Aorta (tissue), 5 donors: ENCODE data around the gene BTBD1. TPM values are rescaled to one million over a fixed set of nuclear protein-coding genes. Genes with fewer than 3 reads are reported as not detected.

Experiments
- ATAC-seq: fragments of 200-7000 bp; cut with Tn5 transposase; one replicate; pipeline ENCODE4 v1.9.1; 2022; ENCODE audit warnings: moderate library complexity; ENCODE audit not compliant: low FRiP score
- DNase-seq, 2 donors: peaks; one replicate each; pipeline ENCODE4 v3.0.0-alpha.2; 2020
- H3K27ac ChIP-seq, 2 donors: one replicate each; pipeline ENCODE4 v1.5.1; 2013; ENCODE audit warnings: low read length in 2 of 2, mild to moderate bottlenecking in 2 of 2, moderate library complexity in 2 of 2, control low read depth in 1 of 2, inconsistent platforms in 1 of 2, low read depth in 1 of 2
- H3K27me3 ChIP-seq, 2 donors: one replicate each; pipeline ENCODE4 v1.6.1; 2013; ENCODE audit warnings: control low read depth in 1 of 2, low read length in 1 of 2, mild to moderate bottlenecking in 1 of 2, moderate library complexity in 1 of 2; ENCODE audit not compliant: insufficient read depth in 2 of 2, control insufficient read depth in 1 of 2
- H3K36me3 ChIP-seq, 2 donors: one replicate each; pipeline ENCODE4 v1.6.1; 2013; ENCODE audit warnings: control low read depth in 1 of 2, low read length in 1 of 2, mild to moderate bottlenecking in 1 of 2; ENCODE audit not compliant: insufficient read depth in 2 of 2, control insufficient read depth in 1 of 2
- H3K4me1 ChIP-seq, 2 donors: one replicate each; pipeline ENCODE4 v1.6.1; 2013; ENCODE audit warnings: low read length in 2 of 2, control low read depth in 1 of 2, mild to moderate bottlenecking in 1 of 2, moderate library complexity in 1 of 2; ENCODE audit not compliant: insufficient read depth in 2 of 2, control insufficient read depth in 1 of 2
- H3K4me3 ChIP-seq, 2 donors: one replicate each; pipeline ENCODE4 v1.5.1; 2013; ENCODE audit warnings: low read length in 2 of 2, control low read depth in 1 of 2, mild to moderate bottlenecking in 1 of 2
- H3K9me3 ChIP-seq: one replicate; pipeline ENCODE4 v1.6.1; 2013; ENCODE audit warnings: mild to moderate bottlenecking, low read length; ENCODE audit not compliant: control insufficient read depth
- WGBS, 2 donors: extraction: QIAGEN DNeasy Blood & Tissue Kit; methylation state at CpG; one replicate each; pipeline ENCODE4 v1.1.7; 2013; 5-methylcytosine and 5-hydroxymethylcytosine counted together
- intact Hi-C, 2 donors: fragments of 100-400 bp; cut with DNase I; formaldehyde crosslinking; loops; one replicate each; pipeline versions ENCODE4 v1.14.2 to v1.15.0; 2022
- polyA plus RNA-seq, 2 donors: library from polyadenylated mRNA; stranded (reverse); fragments of 200-250 nt; gene quantifications; one replicate each; pipeline ENCODE4 v1.2.3, GENCODE V29; 2013
- total RNA-seq, 2 donors: library from RNA; stranded (reverse); fragmentation: NEBNext Ultra II Directional; extraction: Animal tissue kit (Norgen Biotek cat#: 25700); gene quantifications; one replicate each; pipeline ENCODE4 v1.2.1, GENCODE V29; 2021
- donor health status: healthy with polysubstance abuse.
- donor health status: Bipolar disorder and iron deficiency.
- donor health status: DM: no; HTN: no; CAD: no.
- donor health status: DM: no; HTN: no; CAD: no.
- donor health status: DM: yes; HTN: yes; CAD: no.

Gene BTBD1
- total and polyA plus RNA-seq, 4 donors, result 21.0 to 47.8 (median 35.2) TPM

- Histone ChIP-seq H3K4me1 (peaks cover 0 to 5% of the 10 kb centered on the region in 2 donors), H3K4me3 (no peak overlapping the region), H3K36me3 (no peaks in the 10 kb centered on the region), H3K9me3 (no peaks in the 10 kb centered on the region), H3K27ac (peak overlapping the region; percentile 77 to 95), H3K27me3 (no peaks in the 10 kb centered on the region)
- DNase-seq (no peak), ATAC-seq (no peak)
- intact Hi-C loops, result loop anchor here (5.0 to 10.0 kb wide), 3 partner anchors 56 to 533 kb away; partner anchors contain the start of genes C15orf40 (in 1 of the 2) and HDGFL3 (in 1 of the 2)
- 74 to 81% methylated on average over 6 of the region's 6 CpGs for WGBS, 2 donors
These were observed 1.0 kb upstream of the BTBD1 start for GRCh38 chr15:83068054-83068453.

- H3K9me3 ChIP-seq, result no peaks in the 10 kb centered on the region
- H3K27me3 ChIP-seq, result no peaks in the 10 kb centered on the region
- 5 to 15% methylated on average over 12 of the region's 12 CpGs for WGBS, 2 donors
- no peak for DNase-seq
- ATAC-seq, result peak; percentile 64
- H3K4me1 ChIP-seq, result peaks cover 0 to 5% of the 10 kb centered on the region in 2 donors
- no peak overlapping the region for H3K4me3 ChIP-seq
- no peaks in the 10 kb centered on the region for H3K36me3 ChIP-seq
- peak overlapping the region; percentile 77 to 95 for H3K27ac ChIP-seq
- intact Hi-C loops, result loop anchor here (2.0 to 10.0 kb wide), 4 partner anchors 39 to 533 kb away; partner anchors contain the start of genes C15orf40 (in 1 of the 2), HDGFL3 (in 1 of the 2) and TM6SF1 (in 1 of the 2)
These were observed 548 bp upstream of the BTBD1 start for GRCh38 chr15:83067638-83067962.

GRCh38 chr15:83066034-83066733, 868 bp downstream of the BTBD1 start:
- H3K4me3 ChIP-seq, result peak overlapping the region; percentile 80 to 96
- WGBS, 2 donors, result 7% methylated on average over 35 to 42 of the region's 42 CpGs
- ATAC-seq (no peak), DNase-seq (no peak)
- H3K27me3 ChIP-seq, result no peaks in the 10 kb centered on the region
- intact Hi-C loops, result loop anchor here (2.0 to 10.0 kb wide), 4 partner anchors 41 to 531 kb away; partner anchors contain the start of genes C15orf40 (in 1 of the 2), HDGFL3 (in 1 of the 2) and TM6SF1 (in 1 of the 2)
- H3K36me3 ChIP-seq, result peaks cover 0 to 3% of the 10 kb centered on the region in 2 donors
- H3K27ac ChIP-seq, result peak overlapping the region; percentile 78 to 92
- no peaks in the 10 kb centered on the region for H3K9me3 ChIP-seq
- peaks cover 3 to 5% of the 10 kb centered on the region in 2 donors for H3K4me1 ChIP-seq

- ATAC-seq (no peak), DNase-seq (no peak)
- H3K27ac ChIP-seq, result no peak overlapping the region
- WGBS, 2 donors, result 31 to 35% methylated on average over 3 of the region's 3 CpGs
- H3K9me3 ChIP-seq, result no peaks in the 10 kb centered on the region
- peaks cover 0 to 3% of the 10 kb centered on the region in 2 donors for H3K36me3 ChIP-seq
- peak overlapping the region; percentile 80 to 96 for H3K4me3 ChIP-seq
- H3K27me3 ChIP-seq, result no peaks in the 10 kb centered on the region
- intact Hi-C loops, result loop anchor here (5.0 to 10.0 kb wide), 3 partner anchors 53 to 531 kb away; partner anchors contain the start of genes C15orf40 (in 1 of the 2) and HDGFL3 (in 1 of the 2)
- H3K4me1 ChIP-seq, result peaks cover 5% of the 10 kb centered on the region in 2 donors
These were observed 1.6 kb downstream of the BTBD1 start for GRCh38 chr15:83065431-83065830.

- WGBS, 2 donors, result 59 to 62% methylated on average over 4 of the region's 4 CpGs
These were observed 2.2 kb downstream of the BTBD1 start for GRCh38 chr15:83064859-83065258.

GRCh38 chr15:83063551-83063950, 3.5 kb downstream of the BTBD1 start:
- no peak for ATAC-seq
- no peak overlapping the region for H3K27ac ChIP-seq

More at GRCh38 chr15:83064859-83065258, 2.2 kb downstream of the BTBD1 start:
- peak overlapping the region in 1 of 2 donors; percentile 96 for H3K4me3 ChIP-seq
- no peaks in the 10 kb centered on the region for H3K9me3 ChIP-seq
- no peaks in the 10 kb centered on the region for H3K27me3 ChIP-seq
- ATAC-seq, result no peak
- peaks cover 0 to 3% of the 10 kb centered on the region in 2 donors for H3K36me3 ChIP-seq
- peaks cover 5% of the 10 kb centered on the region in 2 donors for H3K4me1 ChIP-seq
- intact Hi-C loops, result loop anchor here (5.0 to 10.0 kb wide), 3 partner anchors 53 to 530 kb away; partner anchors contain the start of genes C15orf40 (in 1 of the 2) and HDGFL3 (in 1 of the 2)
- H3K27ac ChIP-seq, result no peak overlapping the region
- no peak for DNase-seq

GRCh38 chr15:83062768-83063180, 4.3 kb downstream of the BTBD1 start:
- DNase-seq (peak in 1 of 2 donors; percentile 55), ATAC-seq (no peak)
- no peak overlapping the region for H3K27ac ChIP-seq
- no peaks in the 10 kb centered on the region for H3K9me3 ChIP-seq
- peaks cover 5% of the 10 kb centered on the region in 2 donors for H3K4me1 ChIP-seq
- no peak overlapping the region for H3K4me3 ChIP-seq
- peaks cover 0 to 3% of the 10 kb centered on the region in 2 donors for H3K36me3 ChIP-seq
- WGBS, 2 donors, result 67 to 86% methylated on average over 3 of the region's 3 CpGs
- no peaks in the 10 kb centered on the region for H3K27me3 ChIP-seq
- intact Hi-C loops, result loop anchor here in 1 of 2 donors (10.0 kb wide), 1 partner anchor 528 kb away; no protein-coding TSS in a partner anchor

More at GRCh38 chr15:83063551-83063950, 3.5 kb downstream of the BTBD1 start:
- Histone ChIP-seq H3K36me3 (peaks cover 0 to 3% of the 10 kb centered on the region in 2 donors), H3K4me3 (no peak overlapping the region), H3K4me1 (peaks cover 5% of the 10 kb centered on the region in 2 donors), H3K27me3 (no peaks in the 10 kb centered on the region), H3K9me3 (no peaks in the 10 kb centered on the region)
- DNase-seq, result no peak
- 90 to 92% methylated on average over 4 of the region's 4 CpGs for WGBS, 2 donors
- intact Hi-C loops, result loop anchor here in 1 of 2 donors (10.0 kb wide), 1 partner anchor 529 kb away; no protein-coding TSS in a partner anchor

GRCh38 chr15:83061680-83062079, 5.4 kb downstream of the BTBD1 start:
- Histone ChIP-seq H3K27me3 (no peaks in the 10 kb centered on the region), H3K27ac (no peak overlapping the region), H3K36me3 (peaks cover 0 to 3% of the 10 kb centered on the region in 2 donors), H3K9me3 (no peaks in the 10 kb centered on the region), H3K4me1 (peaks cover 5 to 6% of the 10 kb centered on the region in 2 donors), H3K4me3 (no peak overlapping the region)
- DNase-seq, result no peak
- no peak for ATAC-seq
- intact Hi-C loops, result loop anchor here in 1 of 2 donors (10.0 kb wide), 1 partner anchor 527 kb away; no protein-coding TSS in a partner anchor
- WGBS, 2 donors, result 68 to 70% methylated on average over 2 of the region's 2 CpGs
